ENCODE measurements around the gene MAN2C1.
"Not testable (repeated sequence)": the region's sequence is repeated elsewhere in the genome, so short reads cannot be mapped to it uniquely, and the experiment has no call there.

The MAN2C1 gene

GRCh38 chr15:75335313-75335704 lies 33.1 kb downstream of the MAN2C1 start:
- TF ChIP-seq EZH2 (optimal IDR thresholded peaks at IDR 0.05; ENCODE audit: low read depth, low read length) = no peak
- TF ChIP-seq, protein P1, sequence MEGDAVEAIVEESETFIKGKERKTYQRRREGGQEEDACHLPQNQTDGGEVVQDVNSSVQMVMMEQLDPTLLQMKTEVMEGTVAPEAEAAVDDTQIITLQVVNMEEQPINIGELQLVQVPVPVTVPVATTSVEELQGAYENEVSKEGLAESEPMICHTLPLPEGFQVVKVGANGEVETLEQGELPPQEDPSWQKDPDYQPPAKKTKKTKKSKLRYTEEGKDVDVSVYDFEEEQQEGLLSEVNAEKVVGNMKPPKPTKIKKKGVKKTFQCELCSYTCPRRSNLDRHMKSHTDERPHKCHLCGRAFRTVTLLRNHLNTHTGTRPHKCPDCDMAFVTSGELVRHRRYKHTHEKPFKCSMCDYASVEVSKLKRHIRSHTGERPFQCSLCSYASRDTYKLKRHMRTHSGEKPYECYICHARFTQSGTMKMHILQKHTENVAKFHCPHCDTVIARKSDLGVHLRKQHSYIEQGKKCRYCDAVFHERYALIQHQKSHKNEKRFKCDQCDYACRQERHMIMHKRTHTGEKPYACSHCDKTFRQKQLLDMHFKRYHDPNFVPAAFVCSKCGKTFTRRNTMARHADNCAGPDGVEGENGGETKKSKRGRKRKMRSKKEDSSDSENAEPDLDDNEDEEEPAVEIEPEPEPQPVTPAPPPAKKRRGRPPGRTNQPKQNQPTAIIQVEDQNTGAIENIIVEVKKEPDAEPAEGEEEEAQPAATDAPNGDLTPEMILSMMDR (IDR thresholded peaks at IDR 0.05; ENCODE audit: low read length) = no peak
- H3K27me3 ChIP-seq (replicated peaks; ENCODE audit: insufficient read depth, low read length) = no peaks in the 10 kb centered on the region
- H3K27ac ChIP-seq (ENCODE audit: low read length) = no peak overlapping the region

GRCh38 chr15:75333654-75334419 lies 34.6 kb downstream of the MAN2C1 start:
- not testable (repeated sequence) for H3K36me3 ChIP-seq (replicated peaks; ENCODE audit: insufficient read depth, low read length); H3K9me2 ChIP-seq (replicated peaks; ENCODE audit: insufficient read depth, low read length); H3K27me3 ChIP-seq (replicated peaks; ENCODE audit: insufficient read depth, low read length); H3K9ac ChIP-seq (ENCODE audit: low read length); H4K20me1 ChIP-seq (ENCODE audit: insufficient read depth, low read length); H3K9me3 ChIP-seq (replicated peaks; ENCODE audit: insufficient read depth, low read length); H3K4me3 ChIP-seq (ENCODE audit: low read length); H2AFZ ChIP-seq (ENCODE audit: low read length)
- Histone ChIP-seq H3K4me2 (ENCODE audit: low read depth, low read length) (peak overlapping the region; percentile 3; the same call in 1 of the 2 replicates), H3K27ac (ENCODE audit: low read length) (peak overlapping the region; percentile 24; the same call in 1 of the 2 replicates), H3K4me1 (ENCODE audit: low read length) (peaks cover 10% of the 10 kb centered on the region; the same call in 1 of the 2 replicates), H3F3A (ENCODE audit: insufficient read depth, low read length) (peaks cover 14% of the 10 kb centered on the region), H3K79me2 (ENCODE audit: low read length) (peaks cover 13% of the 10 kb centered on the region)
- DNase-seq = peak; percentile 86

More at GRCh38 chr15:75335313-75335704, 33.1 kb downstream of the MAN2C1 start:
- no peaks in the 10 kb centered on the region for H3K9me2 ChIP-seq (replicated peaks; ENCODE audit: insufficient read depth, low read length)
- H3K9me3 ChIP-seq (replicated peaks; ENCODE audit: insufficient read depth, low read length) = no peaks in the 10 kb centered on the region
- peak overlapping the region; percentile 83 for H3K4me3 ChIP-seq (ENCODE audit: low read length)
- DNase-seq = no peak
- peak overlapping the region; percentile 80 for H2AFZ ChIP-seq (ENCODE audit: low read length)
- H4K20me1 ChIP-seq (ENCODE audit: insufficient read depth, low read length) = no peaks in the 10 kb centered on the region
- peak overlapping the region; percentile 84 for H3K4me2 ChIP-seq (ENCODE audit: low read depth, low read length)
- H3K4me1 ChIP-seq (ENCODE audit: low read length) = peaks cover 10% of the 10 kb centered on the region; the same call in 1 of the 2 replicates
- peaks cover 13% of the 10 kb centered on the region for H3K79me2 ChIP-seq (ENCODE audit: low read length)
- H3K9ac ChIP-seq (ENCODE audit: low read length) = peak overlapping the region; percentile 81; the same call in 1 of the 2 replicates
- H3F3A ChIP-seq (ENCODE audit: insufficient read depth, low read length) = peaks cover 14% of the 10 kb centered on the region
- no peaks in the 10 kb centered on the region for H3K36me3 ChIP-seq (replicated peaks; ENCODE audit: insufficient read depth, low read length)

DNA sequence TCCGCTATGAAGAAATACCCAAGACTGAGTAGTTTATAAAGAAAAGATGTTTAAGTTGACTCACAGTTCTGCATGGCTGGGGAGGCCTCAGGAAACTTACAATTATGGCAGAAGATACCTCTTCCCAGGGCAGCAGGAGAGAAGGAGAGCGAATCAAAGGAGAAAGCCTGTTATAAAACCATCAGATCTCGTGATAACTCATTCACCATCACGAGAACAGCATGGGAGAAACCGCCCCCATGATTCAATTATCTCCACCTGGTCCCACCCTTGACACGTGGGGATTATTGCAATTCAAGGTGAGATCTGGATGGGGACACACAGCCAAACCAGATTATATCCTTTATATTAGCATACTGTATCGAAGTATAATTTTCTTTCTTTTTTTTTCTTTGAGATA lies 36.3 kb downstream of the MAN2C1 start:
- peaks cover 10% of the 10 kb centered on the region; the same call in 1 of the 2 replicates for H3K4me1 ChIP-seq (ENCODE audit: low read length)
- not testable (repeated sequence) for H3K27ac ChIP-seq (ENCODE audit: low read length); H3K4me2 ChIP-seq (ENCODE audit: low read depth, low read length); H4K20me1 ChIP-seq (ENCODE audit: insufficient read depth, low read length); H2AFZ ChIP-seq (ENCODE audit: low read length); H3K4me3 ChIP-seq (ENCODE audit: low read length); DNase-seq; H3K9me3 ChIP-seq (replicated peaks; ENCODE audit: insufficient read depth, low read length); H3K27me3 ChIP-seq (replicated peaks; ENCODE audit: insufficient read depth, low read length); H3K9me2 ChIP-seq (replicated peaks; ENCODE audit: insufficient read depth, low read length); H3K9ac ChIP-seq (ENCODE audit: low read length); H3K36me3 ChIP-seq (replicated peaks; ENCODE audit: insufficient read depth, low read length)
- peaks cover 14% of the 10 kb centered on the region for H3F3A ChIP-seq (ENCODE audit: insufficient read depth, low read length)
- H3K79me2 ChIP-seq (ENCODE audit: low read length) = peaks cover 13% of the 10 kb centered on the region

- no peak overlapping the region for H3K27ac ChIP-seq (ENCODE audit: low read length)
- peaks cover 13% of the 10 kb centered on the region for H3F3A ChIP-seq (ENCODE audit: insufficient read depth, low read length)
- no peak for DNase-seq
- no peak overlapping the region for H3K9ac ChIP-seq (ENCODE audit: low read length)
- H3K9me2 ChIP-seq (replicated peaks; ENCODE audit: insufficient read depth, low read length) = no peaks in the 10 kb centered on the region
- H3K9me3 ChIP-seq (replicated peaks; ENCODE audit: insufficient read depth, low read length) = no peaks in the 10 kb centered on the region
- H3K4me2 ChIP-seq (ENCODE audit: low read depth, low read length) = no peak overlapping the region
- no peaks in the 10 kb centered on the region for H3K4me1 ChIP-seq (ENCODE audit: low read length)
- no peaks in the 10 kb centered on the region for H3K79me2 ChIP-seq (ENCODE audit: low read length)
- H3K36me3 ChIP-seq (replicated peaks; ENCODE audit: insufficient read depth, low read length) = no peaks in the 10 kb centered on the region
- TF ChIP-seq, protein P1 (IDR thresholded peaks at IDR 0.05; ENCODE audit: low read length) = no peak
- TF ChIP-seq EZH2phosphoT487 (IDR thresholded peaks at IDR 0.05; ENCODE audit: low read length) (no peak), EZH2 (optimal IDR thresholded peaks at IDR 0.05; ENCODE audit: low read depth, low read length) (no peak)
- H2AFZ ChIP-seq (ENCODE audit: low read length) = no peak overlapping the region
- H3K27me3 ChIP-seq (replicated peaks; ENCODE audit: insufficient read depth, low read length) = no peaks in the 10 kb centered on the region
- H3K4me3 ChIP-seq (ENCODE audit: low read length) = no peak overlapping the region
- no peaks in the 10 kb centered on the region for H4K20me1 ChIP-seq (ENCODE audit: insufficient read depth, low read length)
Measured at GRCh38 chr15:75329571-75329970, 38.8 kb downstream of the MAN2C1 start.
